Activated T-helper 9 cell treated with anti-CD3 and anti-CD28 coated beads, Interleukin-2, amount 50 U/mL, for 16 hours (primary cell): ENCODE results near the gene RNFT2.

Source experiments
- DNase-seq: peaks from one replicate; pipeline ENCODE4 v3.0.0-alpha.2; 2020; ENCODE audit warnings: low read depth

Gene RNFT2

DNA sequence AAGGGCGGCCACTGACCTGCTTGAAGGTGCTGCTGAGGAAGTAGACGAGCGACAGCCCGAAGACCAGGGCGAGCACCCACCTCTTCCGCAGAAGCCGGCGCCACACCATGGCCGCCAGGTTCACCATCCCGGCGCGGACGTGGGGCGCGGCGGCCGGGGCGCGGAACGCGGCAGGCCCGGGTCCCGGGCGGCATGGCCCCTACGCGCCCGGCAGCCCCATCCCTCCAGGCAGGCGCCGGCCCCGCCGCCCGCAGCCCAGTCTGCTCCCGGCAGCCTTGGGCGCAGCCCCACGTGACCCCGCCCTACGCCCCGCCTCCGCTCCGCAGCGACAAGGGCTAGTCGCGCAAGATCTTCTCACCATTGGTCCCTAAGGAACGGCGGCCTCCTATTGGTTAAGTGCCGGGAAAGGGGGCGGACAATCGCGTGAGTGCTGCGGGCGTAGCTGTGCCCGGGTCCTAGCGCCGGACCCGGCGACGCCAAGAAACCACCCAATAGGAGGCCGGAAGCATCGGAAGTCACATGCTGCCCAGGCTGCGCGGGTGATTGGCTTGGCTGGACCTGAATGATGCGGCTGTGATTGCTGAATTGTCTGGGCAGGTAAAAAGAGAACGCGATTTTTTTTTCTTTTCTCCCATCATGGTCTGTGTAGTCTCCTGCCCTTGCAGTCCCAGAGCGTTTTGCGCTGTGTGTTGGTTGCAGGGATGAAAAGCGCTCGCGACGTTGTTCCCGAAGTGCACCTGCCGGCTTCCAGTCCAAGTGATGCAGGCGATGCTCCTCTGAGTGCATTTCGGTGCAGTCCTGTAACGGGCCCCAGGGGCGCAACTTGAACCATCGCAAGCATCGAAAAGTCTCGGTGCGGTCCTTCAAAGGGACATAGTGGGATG lies at the start of gene RNFT2, which contains the start of gene SPRING1:
Gene RNFT2 (plus strand): TSS at position 542 of the 884 bp plus-strand sequence. CDS start 2,183 bp downstream, outside the sequence.
Gene SPRING1 (minus strand): TSS at position 296 of the 884 bp plus-strand sequence. CDS start 169 bp downstream, at position 127.
- DNase-seq: peak; percentile 98

- no peak for DNase-seq
Measured at GRCh38 chr12:116689521-116689920, 48.6 kb upstream of the RNFT2 start.

DNA sequence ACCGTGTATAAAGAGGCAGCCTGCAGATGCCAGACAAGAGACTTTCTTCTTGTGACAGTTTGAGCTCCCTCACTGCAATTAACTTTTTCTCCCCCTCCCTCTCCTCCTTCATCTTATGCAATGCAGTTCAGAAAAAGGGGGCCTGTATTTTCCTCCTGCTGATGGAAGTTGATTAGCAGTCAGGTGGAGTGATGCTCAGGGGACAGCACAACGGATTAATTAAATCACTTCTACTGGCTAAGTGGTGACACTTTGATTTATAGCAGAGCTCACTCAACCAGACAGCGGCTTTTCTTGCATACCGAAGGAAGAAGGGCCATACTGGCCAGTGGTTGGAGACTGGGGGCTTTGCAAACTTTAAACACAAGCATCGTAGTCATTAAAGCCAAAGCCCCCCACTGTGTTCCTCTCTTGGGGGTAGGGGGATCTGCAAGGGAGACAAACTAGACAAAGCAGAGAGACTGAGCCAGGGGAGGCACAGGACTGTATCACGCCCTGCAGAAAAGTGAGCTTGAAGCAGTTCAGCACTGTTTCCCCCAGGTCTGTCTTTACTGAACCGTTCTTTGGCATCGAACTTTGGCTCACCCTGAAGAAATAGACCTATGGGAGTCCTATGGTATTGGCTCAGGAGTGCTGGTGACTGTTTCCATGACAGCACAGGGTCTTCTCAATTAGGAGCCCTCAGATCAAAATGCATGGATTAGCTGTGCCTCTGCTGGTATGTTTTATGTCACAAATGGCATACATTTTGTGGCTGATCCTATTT lies 48.0 kb upstream of the RNFT2 start:
- DNase-seq: no peak

- no peak for DNase-seq
Measured at GRCh38 chr12:116691205-116691604, 46.9 kb upstream of the RNFT2 start.

DNA sequence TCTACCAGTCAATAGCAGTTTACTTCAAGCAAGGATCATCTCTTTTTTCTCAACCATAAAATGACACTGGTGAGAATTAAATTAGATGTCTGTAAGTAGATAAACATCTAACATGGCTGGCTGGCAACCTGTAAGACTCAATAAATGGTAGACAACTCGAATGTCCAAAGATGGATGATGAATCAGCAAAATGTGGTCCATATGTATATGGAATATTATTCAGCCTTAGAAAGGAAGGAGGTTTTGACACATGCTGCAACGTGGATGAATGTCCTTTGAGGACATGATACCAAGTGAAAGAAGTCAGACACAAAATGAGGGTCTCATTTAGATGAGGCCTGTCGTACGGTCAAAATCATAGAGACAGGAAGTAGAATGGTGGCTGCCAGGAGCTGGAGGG lies 46.5 kb upstream of the RNFT2 start:
- no peak for DNase-seq

GRCh38 chr12:116692605-116693004 lies 45.5 kb upstream of the RNFT2 start:
- DNase-seq: no peak

DNA sequence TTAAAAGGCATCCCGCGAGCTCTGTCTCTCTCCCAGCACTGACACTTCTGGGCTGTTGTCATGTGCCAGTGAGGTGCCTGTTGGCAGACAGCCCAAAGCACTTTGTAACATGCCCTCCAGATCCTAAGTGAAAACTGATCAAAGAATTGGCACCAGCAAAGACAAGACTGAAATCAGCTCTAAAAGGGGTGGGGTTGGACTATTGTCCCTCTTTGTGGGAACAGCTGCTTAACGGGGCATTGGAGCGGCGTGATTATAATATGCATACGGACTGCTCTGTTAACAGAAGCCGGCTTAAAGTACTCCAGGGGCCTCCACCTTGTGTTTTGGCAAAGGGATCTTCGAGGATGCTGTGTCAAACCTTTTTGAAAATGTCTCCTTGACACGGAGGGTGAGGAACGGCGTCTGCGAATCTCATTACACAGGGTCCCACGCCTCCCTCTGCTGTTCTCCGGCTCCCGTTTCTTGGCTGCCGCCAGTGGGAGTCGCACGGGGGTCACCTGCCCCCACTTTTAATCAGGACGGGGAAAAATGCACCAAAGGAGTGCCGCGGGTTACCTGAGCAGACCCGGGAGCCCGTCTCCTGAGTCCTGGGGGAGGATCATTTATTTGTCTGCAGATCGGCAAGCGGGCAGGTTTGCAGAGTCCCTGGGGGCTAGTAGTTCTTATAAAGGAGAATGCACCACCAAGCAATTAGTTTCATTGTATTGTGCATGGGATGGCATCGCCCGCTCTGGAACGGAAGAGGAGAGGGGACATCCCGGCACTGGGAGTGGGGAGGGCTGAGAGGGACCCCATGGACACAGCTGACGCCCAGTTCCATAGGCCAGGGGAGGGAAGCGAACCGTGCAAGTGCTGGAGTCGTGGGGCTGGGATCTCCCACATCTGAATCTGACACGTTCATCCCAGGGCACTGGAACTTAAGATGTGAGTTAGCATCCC lies 44.6 kb upstream of the RNFT2 start:
- DNase-seq: no peak

DNA sequence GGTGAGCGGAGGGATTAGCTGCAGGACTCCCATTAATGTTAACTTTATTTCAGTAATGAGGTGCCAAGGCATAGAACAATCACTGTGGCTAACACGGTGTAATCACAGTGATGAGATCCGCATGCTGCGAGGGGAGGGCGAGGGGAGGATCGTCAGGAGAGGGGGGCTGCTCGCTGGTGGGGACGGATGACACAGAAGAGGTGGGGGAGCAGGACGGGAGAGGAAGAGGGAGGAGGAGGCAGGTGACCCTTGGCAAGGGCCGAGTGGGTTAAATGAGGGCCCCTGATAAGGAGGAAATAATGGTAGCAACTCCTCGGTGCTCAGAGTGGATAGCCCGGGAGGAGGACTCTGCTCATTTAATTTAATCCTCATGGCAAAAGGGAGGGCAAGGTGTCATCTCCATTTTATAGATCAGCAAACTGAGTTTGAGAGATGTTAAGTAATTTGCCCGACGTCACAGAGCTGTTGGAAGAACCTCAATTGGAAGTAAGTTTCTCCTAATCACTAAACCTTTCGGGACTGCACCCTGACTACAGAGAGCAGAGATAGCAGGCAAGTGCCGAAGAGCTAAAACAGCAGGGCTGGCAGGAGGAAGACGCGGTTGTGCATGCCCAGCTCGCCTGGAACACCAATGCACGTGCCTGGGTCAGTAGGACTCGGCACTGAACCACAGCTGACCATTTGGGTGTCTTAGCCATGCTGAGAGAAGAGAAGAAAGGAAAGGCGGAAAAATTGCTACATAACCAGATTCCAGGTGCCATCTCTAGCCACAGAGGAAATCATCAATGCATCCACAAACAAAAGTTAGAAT lies 43.3 kb upstream of the RNFT2 start:
- DNase-seq: no peak

DNA sequence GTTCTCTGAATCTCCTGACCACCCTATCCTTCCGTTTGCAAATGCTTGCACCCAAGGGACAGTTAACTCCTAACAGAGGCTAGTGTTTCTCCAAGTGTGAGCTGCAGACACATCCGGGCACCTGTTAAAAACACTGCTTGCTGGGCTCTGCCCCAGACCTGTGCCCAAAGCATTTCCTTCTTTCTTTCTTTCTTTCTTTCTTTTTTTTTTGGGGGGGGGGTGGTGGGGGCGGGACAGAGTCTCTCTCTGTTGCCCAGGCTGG lies 42.7 kb upstream of the RNFT2 start:
- no peak for DNase-seq

GRCh38 chr12:116697305-116697704 lies 40.8 kb upstream of the RNFT2 start:
- DNase-seq: no peak

- DNase-seq: no peak
Measured at GRCh38 chr12:116697716-116698115, 40.4 kb upstream of the RNFT2 start.

- DNase-seq: no peak
Measured at GRCh38 chr12:116698116-116698515, 40.0 kb upstream of the RNFT2 start.

GRCh38 chr12:116698554-116699075 lies 39.5 kb upstream of the RNFT2 start:
- DNase-seq: no peak

DNA sequence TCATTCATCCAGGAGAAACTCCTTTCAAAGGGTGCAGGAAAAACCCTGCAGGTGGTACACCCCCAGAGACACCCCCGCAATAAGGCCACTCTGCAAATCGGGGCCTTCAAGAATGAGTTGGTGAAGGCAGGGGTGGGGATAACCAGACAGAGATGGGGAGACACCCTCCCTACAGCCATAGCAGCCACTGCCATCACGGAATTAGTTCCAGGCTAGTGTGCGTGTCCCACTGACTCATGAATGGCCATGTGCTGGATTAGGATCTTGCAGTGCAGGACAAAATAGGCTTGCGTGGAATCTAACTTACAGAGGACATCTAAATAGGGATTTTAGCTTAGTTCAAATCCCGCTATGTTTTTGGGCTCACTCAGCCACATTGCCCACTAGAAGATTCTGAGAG lies 38.0 kb upstream of the RNFT2 start:
- no peak for DNase-seq

- no peak for DNase-seq
Measured at GRCh38 chr12:116701432-116701831, 36.7 kb upstream of the RNFT2 start.

- peak; percentile 43 for DNase-seq
Measured at GRCh38 chr12:116703214-116703795, 34.8 kb upstream of the RNFT2 start.

DNA sequence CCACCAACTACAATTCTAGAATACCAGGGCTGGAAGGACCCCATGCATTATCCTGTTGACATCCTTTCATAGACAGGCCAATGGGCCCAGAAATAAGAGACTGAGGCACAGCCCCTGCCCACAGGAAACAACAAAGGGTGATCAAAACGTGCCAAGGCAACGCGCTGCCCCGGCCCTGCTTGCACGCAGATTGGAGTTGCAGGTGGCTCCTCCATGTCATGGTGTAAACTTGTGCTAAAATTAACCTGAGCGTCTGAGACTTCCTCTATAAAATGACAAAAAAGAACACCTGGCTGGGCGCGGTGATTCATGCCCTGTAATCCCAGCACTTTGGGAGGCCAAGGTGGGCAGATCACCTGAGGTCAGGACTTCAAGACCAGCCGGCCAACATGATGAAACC lies 30.4 kb upstream of the RNFT2 start:
- DNase-seq: no peak

DNA sequence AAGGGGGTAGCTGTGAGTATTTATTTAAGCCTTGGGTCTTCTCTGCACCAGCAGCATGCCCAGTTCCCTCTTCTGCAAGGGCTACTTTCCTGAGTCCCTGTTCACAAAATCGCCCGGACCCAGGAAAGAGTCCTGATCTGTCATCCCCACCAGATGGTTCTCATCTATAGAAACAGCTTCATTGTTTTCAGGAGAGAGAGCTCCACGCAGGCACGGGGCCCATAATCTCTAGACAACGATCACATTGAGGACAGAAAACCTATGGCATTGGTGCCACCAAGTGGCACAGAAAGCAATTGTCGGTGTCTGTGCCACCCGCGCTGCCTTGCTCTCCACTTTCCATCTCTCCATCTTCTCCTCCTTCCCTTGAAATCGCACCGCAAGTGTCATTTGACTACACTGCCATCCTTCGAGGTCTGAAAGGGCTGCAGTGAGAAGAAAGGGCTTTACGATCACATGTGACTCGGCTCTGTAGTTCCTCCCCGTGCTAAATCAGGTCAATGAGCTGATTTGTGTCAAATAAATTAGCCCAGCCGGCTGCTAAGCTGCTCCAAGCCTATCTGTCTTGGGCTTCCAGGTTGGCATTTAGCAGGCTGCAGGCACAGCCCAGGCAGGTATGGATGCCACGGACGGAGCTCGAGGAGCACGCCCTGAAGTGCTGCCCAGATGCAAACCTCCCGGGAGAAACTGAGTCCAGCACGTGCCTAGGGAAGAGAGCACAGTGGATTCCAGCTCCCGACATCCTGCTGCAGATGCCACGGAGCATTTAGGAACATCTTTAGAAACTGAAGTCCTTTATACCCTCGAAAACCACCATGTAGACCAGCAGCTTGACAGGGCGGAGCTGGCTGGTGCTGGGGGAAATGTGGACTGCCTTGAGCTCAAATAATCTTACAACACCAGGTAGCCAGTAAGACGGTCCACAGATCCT lies 29.0 kb upstream of the RNFT2 start:
- DNase-seq: peak; percentile 4

- no peak for DNase-seq
Measured at GRCh38 chr12:116709768-116710167, 28.3 kb upstream of the RNFT2 start.
